ENCODE data around the gene PTPA.

PTPA gene

GRCh38 chr9:129135476-129135875 is 24.3 kb downstream of the PTPA start:
- ATAC-seq (ENCODE audit: insufficient read depth, low read depth) (no peak), DNase-seq (no peak)
- Histone ChIP-seq H4K20me1 (ENCODE audit: insufficient read depth, low read length) (peaks cover 7% of the 10 kb centered on the region), H3K4me1 (ENCODE audit: insufficient read depth, low read length) (peaks cover 19% of the 10 kb centered on the region), H3K9ac (ENCODE audit: low read depth, low read length) (no peak overlapping the region), H2AFZ (ENCODE audit: low read depth, low read length) (no peak overlapping the region), H3K27me3 (ENCODE audit: insufficient read depth, low read length, poor library complexity) (no peaks in the 10 kb centered on the region), H3K4me2 (ENCODE audit: insufficient read depth, low read length) (no peak overlapping the region), H3K27ac (ENCODE audit: low read length) (no peak overlapping the region), H3K36me3 (ENCODE audit: insufficient read depth, low read length) (peaks cover 68% of the 10 kb centered on the region), H3K4me3 (ENCODE audit: low read depth in 1 of 2, low read length in 2 of 2) (no peak overlapping the region), H3K79me2 (ENCODE audit: insufficient read depth, low read length) (no peaks in the 10 kb centered on the region), H3K9me3 (ENCODE audit: insufficient read depth, low read length, severe bottlenecking) (no peaks in the 10 kb centered on the region)
- TF ChIP-seq CTCF (IDR thresholded peaks at IDR 0.05; ENCODE audit: borderline replicate concordance, extremely low read depth, low read length, poor library complexity, severe bottlenecking), result no peak
- no peak for TF ChIP-seq EZH2 (IDR thresholded peaks at IDR 0.05; ENCODE audit: borderline replicate concordance, low read depth, low read length, severe bottlenecking)

GRCh38 chr9:129136446-129137035 is 25.3 kb downstream of the PTPA start:
- peaks cover 8% of the 10 kb centered on the region for H3K79me2 ChIP-seq (ENCODE audit: insufficient read depth, low read length)
- ATAC-seq (ENCODE audit: insufficient read depth, low read depth) (no peak), DNase-seq (no peak)
- H2AFZ ChIP-seq (ENCODE audit: low read depth, low read length), result no peak overlapping the region
- H4K20me1 ChIP-seq (ENCODE audit: insufficient read depth, low read length), result no peaks in the 10 kb centered on the region; the same call in 1 of the 2 replicates
- TF ChIP-seq EZH2 (IDR thresholded peaks at IDR 0.05; ENCODE audit: borderline replicate concordance, low read depth, low read length, severe bottlenecking), result no peak
- TF ChIP-seq CTCF (IDR thresholded peaks at IDR 0.05; ENCODE audit: borderline replicate concordance, extremely low read depth, low read length, poor library complexity, severe bottlenecking), result no peak
- H3K9me3 ChIP-seq (ENCODE audit: insufficient read depth, low read length, severe bottlenecking), result no peaks in the 10 kb centered on the region
- H3K27me3 ChIP-seq (ENCODE audit: insufficient read depth, low read length, poor library complexity), result no peaks in the 10 kb centered on the region
- H3K27ac ChIP-seq (ENCODE audit: low read length), result no peak overlapping the region
- peaks cover 61% of the 10 kb centered on the region for H3K36me3 ChIP-seq (ENCODE audit: insufficient read depth, low read length)
- H3K9ac ChIP-seq (ENCODE audit: low read depth, low read length), result no peak overlapping the region
- peaks cover 29% of the 10 kb centered on the region for H3K4me1 ChIP-seq (ENCODE audit: insufficient read depth, low read length)
- no peak overlapping the region for H3K4me3 ChIP-seq (ENCODE audit: low read depth in 1 of 2, low read length in 2 of 2)
- H3K4me2 ChIP-seq (ENCODE audit: insufficient read depth, low read length), result no peak overlapping the region

- Histone ChIP-seq H4K20me1 (ENCODE audit: insufficient read depth, low read length) (no peaks in the 10 kb centered on the region; the same call in 1 of the 2 replicates), H3K27ac (ENCODE audit: low read length) (no peak overlapping the region), H3K36me3 (ENCODE audit: insufficient read depth, low read length) (peaks cover 62% of the 10 kb centered on the region), H3K9ac (ENCODE audit: low read depth, low read length) (no peak overlapping the region), H3K27me3 (ENCODE audit: insufficient read depth, low read length, poor library complexity) (no peaks in the 10 kb centered on the region), H3K79me2 (ENCODE audit: insufficient read depth, low read length) (peaks cover 9% of the 10 kb centered on the region), H3K9me3 (ENCODE audit: insufficient read depth, low read length, severe bottlenecking) (no peaks in the 10 kb centered on the region), H2AFZ (ENCODE audit: low read depth, low read length) (no peak overlapping the region), H3K4me1 (ENCODE audit: insufficient read depth, low read length) (peaks cover 39% of the 10 kb centered on the region), H3K4me3 (ENCODE audit: low read depth in 1 of 2, low read length in 2 of 2) (no peak overlapping the region), H3K4me2 (ENCODE audit: insufficient read depth, low read length) (no peak overlapping the region)
- ATAC-seq (ENCODE audit: insufficient read depth, low read depth) (no peak), DNase-seq (no peak)
- TF ChIP-seq CTCF (IDR thresholded peaks at IDR 0.05; ENCODE audit: borderline replicate concordance, extremely low read depth, low read length, poor library complexity, severe bottlenecking) (no peak), EZH2 (IDR thresholded peaks at IDR 0.05; ENCODE audit: borderline replicate concordance, low read depth, low read length, severe bottlenecking) (no peak)
Measured at GRCh38 chr9:129137292-129138143, 26.3 kb downstream of the PTPA start.

Data from DND-41 (cell line).